GM21737 (cell line): ENCODE measurements around the gene IL17C.

Source experiments
- ATAC-seq: cut with Tn5 transposase; IDR thresholded peaks from one replicate; pipeline ENCODE4 v1.9.1; 2021; ENCODE audit warnings: mild to moderate bottlenecking, moderate library complexity; ENCODE audit not compliant: unreplicated experiment

IL17C gene

DNA sequence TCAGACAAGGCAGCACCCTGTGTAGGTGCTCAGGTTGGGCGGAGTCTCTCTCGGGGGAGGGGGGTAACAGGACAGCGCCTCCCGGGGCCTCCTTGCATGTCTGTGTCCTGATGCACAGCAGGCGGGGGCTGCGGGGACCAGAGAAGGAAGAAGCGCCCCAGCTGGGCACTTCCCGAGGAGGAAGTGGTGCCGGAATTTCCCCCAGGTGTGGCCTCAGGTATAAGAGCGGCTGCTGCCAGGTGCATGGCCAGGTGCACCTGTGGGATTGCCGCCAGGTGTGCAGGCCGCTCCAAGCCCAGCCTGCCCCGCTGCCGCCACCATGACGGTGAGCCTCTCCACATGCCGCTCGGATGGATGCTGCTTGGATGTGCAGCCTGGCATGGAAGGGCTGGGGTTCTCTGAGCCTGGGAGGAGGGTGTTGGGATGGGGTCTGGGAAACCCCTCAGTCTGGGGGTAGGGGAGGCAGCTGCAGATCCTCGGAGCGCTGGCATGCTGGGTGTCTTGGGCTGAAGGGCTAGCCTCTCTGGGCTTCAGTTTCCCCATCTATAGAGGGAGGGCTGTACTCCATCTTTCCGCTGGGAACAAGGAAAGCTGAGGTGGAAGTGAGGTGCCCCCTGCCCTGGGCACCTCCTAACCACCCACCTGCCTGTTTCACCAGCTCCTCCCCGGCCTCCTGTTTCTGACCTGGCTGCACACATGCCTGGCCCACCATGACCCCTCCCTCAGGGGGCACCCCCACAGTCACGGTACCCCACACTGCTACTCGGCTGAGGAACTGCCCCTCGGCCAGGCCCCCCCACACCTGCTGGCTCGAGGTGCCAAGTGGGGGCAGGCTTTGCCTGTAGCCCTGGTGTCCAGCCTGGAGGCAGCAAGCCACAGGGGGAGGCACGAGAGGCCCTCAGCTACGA, at the start of gene IL17C:
IL17C (plus strand) TSS at position 250 of the 908 bp plus-strand sequence; CDS start at position 320, 70 bp downstream.
- no peak for ATAC-seq

GRCh38 chr16:88588754-88589153, 49.6 kb upstream of the IL17C start:
- no peak for ATAC-seq

GRCh38 chr16:88589441-88589840, 48.9 kb upstream of the IL17C start:
- no peak for ATAC-seq

DNA sequence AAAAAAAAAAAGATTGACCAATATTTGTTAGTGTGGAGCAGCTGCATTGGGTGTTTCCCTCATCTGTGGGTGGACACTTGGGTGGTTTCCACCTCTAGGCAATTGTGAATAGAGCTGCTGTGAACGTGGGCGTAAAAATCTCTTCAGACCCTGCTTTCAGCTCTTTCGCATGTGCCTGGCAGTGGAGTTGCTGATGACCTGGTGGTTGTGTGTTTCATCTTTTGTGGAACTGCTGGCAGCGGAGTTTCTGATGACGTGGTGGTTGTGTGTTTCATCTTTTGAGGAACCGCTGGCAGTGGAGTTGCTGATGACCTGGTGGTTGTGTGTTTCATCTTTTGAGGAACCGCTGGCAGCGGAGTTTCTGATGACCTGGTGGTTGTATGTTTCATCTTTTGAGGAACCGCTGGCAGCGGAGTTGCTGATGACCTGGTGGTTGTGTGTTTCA, 46.8 kb upstream of the IL17C start:
- no peak for ATAC-seq

DNA sequence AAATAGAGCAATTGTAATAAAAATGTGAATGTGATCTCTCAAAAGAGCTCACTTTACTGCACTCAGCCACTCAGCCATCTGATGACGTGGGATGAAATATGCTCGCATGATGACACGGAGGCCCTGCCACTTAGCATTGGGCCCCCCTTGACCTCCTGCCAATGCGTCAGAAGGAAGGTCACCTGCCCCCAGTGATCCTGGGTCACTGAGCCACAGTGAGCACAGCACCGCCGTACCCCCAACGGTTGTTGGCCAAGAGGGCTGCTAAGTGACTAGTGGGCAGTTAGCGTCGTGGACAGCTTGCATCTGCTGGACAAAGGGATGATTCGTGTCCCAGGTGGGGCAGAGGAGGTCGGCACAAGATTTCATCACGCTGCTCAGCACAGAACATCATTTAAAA, 45.3 kb upstream of the IL17C start:
- no peak for ATAC-seq

DNA sequence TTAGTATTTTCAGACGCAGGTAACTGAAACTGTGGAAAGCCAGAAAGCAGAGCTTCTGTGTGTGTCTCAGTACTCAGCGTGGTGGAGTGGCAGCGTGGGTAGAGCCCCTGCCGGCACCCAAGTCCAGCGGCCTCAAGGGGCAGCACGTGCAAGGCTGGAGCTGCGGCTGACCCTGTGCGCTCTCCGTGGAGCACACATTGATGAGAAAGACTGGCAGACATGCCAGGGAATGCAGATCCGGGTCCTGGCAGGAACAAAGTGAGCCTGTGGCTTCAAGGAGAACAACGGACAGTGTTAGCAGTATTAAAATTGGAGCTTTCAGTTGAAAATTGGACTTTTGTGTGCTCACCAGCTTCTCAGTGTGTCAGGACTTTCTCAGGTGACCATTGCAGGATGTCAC, 44.9 kb upstream of the IL17C start:
- no peak for ATAC-seq

- ATAC-seq: no peak
These were observed 44.5 kb upstream of the IL17C start for GRCh38 chr16:88593910-88594309.

DNA sequence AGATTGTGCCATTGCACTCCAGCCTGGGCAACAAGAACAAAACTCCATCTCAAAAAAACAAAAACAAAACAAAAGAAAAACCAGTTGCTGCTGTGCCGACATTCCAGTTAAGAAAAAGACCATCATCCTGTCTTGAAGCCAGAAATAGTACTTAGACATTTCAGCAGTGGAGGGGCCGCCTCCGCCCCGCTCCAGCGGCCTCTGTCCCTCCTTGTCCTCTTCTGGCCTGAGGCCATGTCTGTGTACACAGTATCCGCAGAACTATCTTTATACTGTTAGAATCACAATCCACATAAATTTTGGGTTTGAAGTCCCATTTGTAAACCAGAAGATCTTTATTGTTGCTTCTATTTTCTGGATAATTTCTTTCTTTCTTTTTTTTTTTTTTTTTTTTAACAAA, 43.3 kb upstream of the IL17C start:
- no peak for ATAC-seq

DNA sequence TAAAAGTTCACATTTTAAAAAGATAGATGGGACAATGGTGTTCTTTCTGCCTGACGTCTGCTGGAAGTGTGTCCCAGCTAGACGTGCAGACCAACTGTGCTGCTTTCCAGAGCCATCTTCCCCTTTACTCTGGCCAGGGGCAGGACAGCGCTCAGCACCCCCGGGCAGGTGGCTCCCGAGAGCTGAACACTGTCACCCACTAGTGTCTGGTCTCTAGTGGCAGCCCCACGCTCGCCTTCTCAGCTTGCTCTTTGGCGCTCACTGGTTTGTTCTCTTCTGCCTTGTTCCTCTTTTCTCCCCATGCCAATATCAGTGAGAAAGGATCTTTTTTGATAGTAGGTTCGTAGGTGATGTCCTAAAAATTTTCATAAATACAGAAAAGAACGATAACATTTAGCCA, 42.5 kb upstream of the IL17C start:
- no peak for ATAC-seq

- no peak for ATAC-seq
These were observed 41.9 kb upstream of the IL17C start for GRCh38 chr16:88596483-88596882.

DNA sequence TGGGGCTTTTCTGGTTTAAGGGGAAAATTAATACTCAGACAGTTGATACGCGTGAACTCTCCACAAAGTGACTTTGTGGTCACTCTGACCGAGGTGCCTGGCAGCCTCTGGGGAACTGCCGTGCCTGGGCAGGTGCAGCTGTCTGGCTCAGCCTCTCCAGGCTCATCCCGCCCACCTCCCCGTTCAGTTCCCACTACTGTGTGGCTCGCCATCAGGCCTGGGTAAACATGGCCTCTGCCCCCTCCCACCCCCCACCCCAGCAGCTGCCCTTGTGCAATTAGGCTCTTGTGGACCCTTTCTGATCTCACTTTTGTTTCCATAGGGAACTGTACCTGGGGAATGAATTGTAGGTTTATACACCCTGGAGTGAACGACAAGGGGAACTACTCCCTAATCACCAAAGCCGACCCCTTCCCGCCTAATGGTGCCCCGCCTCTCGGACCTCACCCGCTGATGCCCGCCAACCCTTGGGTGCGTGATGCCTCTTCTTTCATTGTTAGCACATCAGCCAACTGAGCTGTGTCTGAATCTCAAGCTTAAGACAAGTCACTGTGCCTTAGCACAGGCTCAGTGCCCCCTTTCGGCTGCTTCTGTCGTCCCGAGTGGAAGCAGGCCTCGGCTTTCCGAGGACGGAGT, 40.4 kb upstream of the IL17C start:
- ATAC-seq: no peak

DNA sequence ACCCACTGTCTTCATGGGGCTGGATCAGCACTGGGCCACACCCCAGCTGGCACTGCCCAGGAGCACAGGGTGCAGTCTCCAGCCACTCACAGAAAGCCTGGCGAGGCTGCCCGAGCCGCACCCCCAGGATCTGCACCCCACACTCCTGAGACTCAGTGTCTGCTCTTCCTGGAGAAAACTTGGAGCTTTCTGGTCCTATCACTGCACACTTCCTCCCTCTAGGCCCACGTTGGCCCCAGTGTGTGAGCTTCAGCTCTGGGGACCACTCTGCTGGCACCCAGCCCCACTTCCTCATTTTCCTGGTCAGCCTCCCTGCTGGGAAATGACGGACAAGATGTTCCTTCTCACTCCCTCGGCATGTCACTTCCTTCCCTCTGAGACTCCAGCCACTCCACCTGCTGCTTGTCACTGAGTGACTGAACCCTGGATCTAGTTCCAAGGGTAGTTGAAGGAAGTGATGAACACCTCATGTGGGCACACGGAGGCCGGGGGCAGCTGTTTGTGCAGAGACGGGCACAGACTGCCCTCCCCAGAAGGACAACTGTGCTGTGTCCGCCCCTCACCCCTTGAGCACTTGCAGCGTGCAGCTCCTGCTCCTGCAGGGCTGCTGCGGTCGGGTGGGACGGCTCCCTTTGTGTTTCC, 39.2 kb upstream of the IL17C start:
- no peak for ATAC-seq

DNA sequence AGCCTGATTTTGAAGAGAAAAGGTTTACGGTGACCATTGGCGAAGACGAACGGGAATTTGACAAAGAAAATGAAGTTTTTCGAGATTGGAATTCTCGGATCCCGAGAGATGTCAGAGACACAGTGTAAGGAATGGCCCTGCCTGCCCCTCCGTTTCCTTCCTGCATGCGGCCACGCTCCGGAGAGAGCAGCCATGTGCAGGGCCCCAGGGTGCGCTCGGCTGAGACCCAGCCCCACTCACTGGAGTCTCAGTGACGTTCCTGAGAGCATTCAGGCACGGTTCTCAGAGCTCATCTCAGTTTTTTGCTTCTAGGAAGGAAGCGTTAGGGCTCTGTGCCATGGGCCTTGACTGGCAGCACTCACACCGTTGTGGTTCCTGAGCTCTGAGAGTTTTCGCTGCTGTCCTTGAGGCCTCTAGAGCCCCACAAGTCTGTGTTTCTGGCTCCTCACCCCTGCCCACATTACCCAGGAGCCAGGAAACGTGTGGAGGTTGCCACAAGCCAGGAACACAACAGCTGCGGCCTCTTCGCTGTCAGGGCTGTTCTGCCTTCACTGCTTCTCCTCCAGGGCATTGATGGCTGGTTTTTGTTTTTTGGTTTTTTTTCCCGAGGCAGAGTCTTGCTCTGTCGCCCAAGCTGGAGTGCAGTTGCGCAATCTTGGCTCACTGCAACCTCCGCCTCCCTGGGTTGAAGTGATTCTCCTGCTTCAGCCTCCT, 38.4 kb upstream of the IL17C start:
- no peak for ATAC-seq

DNA sequence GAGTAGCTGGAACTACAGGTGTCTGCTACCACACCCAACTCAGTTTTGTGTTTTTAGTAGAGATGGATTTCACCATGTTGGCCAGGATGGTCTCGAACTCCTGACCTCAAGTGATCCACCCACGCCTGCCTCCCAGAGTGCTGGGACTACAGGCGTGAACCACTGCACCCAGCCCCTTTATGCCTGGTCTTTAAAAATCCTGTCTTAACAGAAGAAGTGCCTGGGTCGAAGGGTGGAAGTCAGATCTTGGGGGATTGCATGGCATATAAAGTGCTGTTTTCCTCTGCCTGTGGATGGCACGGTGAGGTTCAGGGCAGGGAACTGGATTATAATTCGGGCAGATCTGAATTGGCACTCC, 37.9 kb upstream of the IL17C start:
- no peak for ATAC-seq

DNA sequence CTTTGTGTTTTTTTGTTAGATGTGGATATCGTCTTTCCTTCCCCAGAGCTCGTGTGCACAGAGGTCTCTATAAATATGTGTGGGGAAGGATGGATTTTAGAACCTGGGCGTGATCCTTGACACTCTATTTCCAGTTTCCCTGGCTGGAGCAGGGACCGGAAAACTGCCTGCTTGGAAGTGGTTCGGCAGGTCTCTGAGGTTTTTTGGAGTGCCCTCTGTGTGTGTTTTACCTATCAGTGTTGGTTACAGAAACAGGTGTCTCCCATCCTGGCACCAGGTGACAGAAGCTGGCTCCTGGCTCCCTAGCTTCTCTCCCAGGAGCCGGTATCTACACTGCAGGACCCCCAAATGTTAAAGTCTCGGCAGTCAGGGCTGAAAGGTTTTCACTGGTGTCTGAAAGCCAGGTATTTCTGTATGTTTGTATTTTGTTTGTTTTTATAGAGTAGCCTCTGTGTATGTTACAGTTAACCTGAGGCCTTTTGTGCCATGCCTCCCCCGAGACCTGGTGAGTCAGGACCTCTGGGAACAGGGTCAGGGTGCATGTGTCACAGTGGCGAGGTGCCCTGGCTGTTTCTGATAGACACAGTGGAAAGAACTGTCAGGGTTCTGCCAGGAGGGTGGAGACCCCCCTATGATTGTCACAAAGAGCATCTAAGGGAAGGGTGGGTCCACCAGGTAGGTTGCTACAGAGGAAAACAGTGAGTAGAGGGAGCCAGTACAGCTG, 36.9 kb upstream of the IL17C start:
- no peak for ATAC-seq

DNA sequence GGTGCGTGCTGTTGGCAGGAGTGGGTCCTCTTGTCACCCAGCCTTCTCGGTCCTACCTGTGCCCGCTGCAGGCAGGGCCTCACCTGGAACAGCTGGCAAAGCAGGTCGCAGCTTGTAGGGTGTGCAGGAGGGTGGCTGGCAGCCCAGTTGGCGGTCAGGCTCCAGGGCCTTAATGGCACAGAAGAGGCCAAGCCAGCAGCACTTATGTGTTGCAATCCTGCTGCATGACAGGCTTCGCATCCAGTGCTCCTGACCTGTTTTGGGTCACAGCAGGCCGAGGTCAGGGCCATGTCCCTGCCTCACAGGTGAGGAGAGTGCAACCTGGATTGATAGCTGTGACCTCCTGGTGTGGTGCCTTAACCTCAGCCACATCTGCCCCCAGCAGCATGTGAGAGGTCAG, 36.3 kb upstream of the IL17C start:
- no peak for ATAC-seq

DNA sequence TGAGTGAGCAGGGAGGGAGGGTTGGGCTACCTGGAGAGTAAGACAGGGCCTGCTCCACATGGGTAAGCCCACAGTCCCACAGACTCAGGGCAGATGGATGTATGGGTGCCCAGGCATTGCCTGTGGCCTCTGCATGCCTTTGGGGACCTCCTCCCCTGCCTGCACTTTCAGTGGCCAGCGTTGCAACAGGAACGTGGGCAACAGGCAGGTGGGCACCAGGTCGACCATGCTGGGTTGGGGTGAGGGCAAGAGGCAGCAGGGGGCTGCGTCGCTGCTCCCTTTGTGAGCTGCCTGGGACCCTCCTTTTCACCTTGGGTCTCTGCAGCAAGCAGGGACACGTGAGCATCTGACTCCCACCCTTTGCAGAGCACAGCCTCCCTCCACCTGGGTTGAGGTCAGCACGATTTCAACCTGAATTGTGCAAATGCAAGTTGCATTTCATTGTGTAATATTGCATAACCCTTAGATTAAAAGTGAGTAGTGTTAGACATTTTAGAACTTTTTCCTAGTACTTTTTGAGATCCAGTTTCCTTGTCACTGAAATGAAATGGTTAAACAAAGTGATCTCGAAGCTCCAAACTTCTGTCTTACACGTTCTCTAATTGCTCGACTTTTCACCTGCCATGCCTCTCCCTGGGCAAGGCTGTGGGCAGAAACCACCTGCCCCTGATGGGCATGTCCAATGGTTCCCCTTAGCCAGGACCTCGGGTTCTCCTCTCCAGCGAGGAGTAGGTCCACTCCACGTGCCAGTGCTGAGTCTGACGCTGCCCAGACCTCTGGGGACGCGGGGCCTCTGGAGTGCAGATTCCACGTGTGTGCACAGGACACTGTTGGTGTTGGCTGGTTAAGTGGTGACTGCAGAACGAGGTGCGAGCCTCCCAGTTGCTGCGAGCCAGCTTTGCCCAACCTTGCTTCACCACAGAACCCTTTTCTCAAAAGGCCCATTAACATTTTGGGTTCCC, 32.9 kb upstream of the IL17C start:
- no peak for ATAC-seq

DNA sequence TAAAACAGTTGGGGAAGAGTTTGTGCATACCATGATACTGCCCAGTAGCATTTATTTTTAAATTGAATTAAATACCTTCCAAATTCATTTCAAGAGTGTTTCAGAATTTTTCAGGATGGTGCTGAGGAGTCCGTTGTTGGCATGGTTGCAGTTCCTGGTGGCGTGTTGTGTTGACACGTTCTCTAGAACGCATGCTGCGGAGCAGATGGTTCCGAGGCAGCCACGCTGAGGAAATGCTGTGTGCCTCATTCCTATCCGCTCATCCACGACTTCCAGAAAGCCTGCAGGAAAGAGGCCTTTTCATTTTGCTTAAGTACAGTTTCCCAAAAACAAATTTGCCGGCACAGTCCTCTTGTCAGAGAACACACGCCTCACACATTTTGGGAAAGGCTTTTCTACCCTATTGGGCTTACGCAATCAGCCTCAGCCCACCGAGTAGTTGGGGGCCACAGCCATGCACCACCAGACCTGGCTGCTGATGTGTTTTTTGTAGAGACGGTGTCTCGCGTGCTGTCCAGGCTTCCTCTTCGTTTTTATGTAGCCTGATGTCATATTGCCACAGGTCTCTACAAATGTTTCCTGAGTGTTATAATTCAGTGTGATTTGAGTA, 32.1 kb upstream of the IL17C start:
- ATAC-seq: no peak

- ATAC-seq: no peak
These were observed 30.3 kb upstream of the IL17C start for GRCh38 chr16:88608076-88608475.
